WERI-Rb-1 (cell line): ENCODE results near the gene FRMD4A.

Source experiments
- DNase-seq: peaks from one replicate; pipeline ENCODE4 v3.0.0-alpha.2; 2020
- H3K27ac ChIP-seq: fragments of 250-450 bp; sonication (Bioruptor Pico); 2 replicates; pipeline ENCODE4 v1.5.1; 2020; ENCODE audit warnings: mild to moderate bottlenecking, moderate library complexity
- H3K27me3 ChIP-seq: fragments of 250-450 bp; sonication (Bioruptor Pico); 2 replicates; pipeline ENCODE4 v1.5.1; 2021; ENCODE audit warnings: mild to moderate bottlenecking, low read depth, moderate library complexity; ENCODE audit not compliant: insufficient read depth, severe bottlenecking
- H3K36me3 ChIP-seq: fragments of 250-450 bp; sonication (Bioruptor Pico); 2 replicates; pipeline ENCODE4 v1.5.1; 2020; ENCODE audit warnings: mild to moderate bottlenecking, moderate library complexity
- H3K4me3 ChIP-seq: 2 replicates; pipeline ENCODE4 v1.5.1; 2011; ENCODE audit warnings: low read depth, mild to moderate bottlenecking, control low read depth, low read length
- H3K9me3 ChIP-seq: fragments of 250-450 bp; sonication (Bioruptor Pico); 2 replicates; pipeline ENCODE4 v1.5.1; 2021; ENCODE audit warnings: mild to moderate bottlenecking, moderate library complexity; ENCODE audit not compliant: severe bottlenecking
- CTCF ChIP-seq: IDR thresholded peaks from 2 replicates; pipeline ENCODE4 v1.5.1; 2011; ENCODE audit warnings: low read depth, mild to moderate bottlenecking, control low read depth, inconsistent platforms, low read length

Gene FRMD4A

GRCh38 chr10:14336736-14337135 lies 6.0 kb upstream of the FRMD4A start:
- H3K9me3 ChIP-seq, result no peaks in the 10 kb centered on the region
- no peak for TF ChIP-seq CTCF
- no peak overlapping the region for H3K4me3 ChIP-seq
- H3K27me3 ChIP-seq, result no peaks in the 10 kb centered on the region
- no peak for DNase-seq
- no peaks in the 10 kb centered on the region for H3K36me3 ChIP-seq
- H3K27ac ChIP-seq, result no peak overlapping the region

- no peak for DNase-seq
- no peaks in the 10 kb centered on the region for H3K9me3 ChIP-seq
- H3K36me3 ChIP-seq, result no peaks in the 10 kb centered on the region
- H3K27ac ChIP-seq, result no peak overlapping the region
- H3K27me3 ChIP-seq, result no peaks in the 10 kb centered on the region
- TF ChIP-seq CTCF, result no peak
- H3K4me3 ChIP-seq, result no peak overlapping the region
Observed at GRCh38 chr10:14334771-14335170, 4.0 kb upstream of the FRMD4A start.

GRCh38 chr10:14333606-14334005 lies 2.9 kb upstream of the FRMD4A start:
- H3K27ac ChIP-seq, result no peak overlapping the region
- H3K27me3 ChIP-seq, result no peaks in the 10 kb centered on the region
- H3K4me3 ChIP-seq, result no peak overlapping the region
- no peak for DNase-seq
- H3K9me3 ChIP-seq, result no peaks in the 10 kb centered on the region
- TF ChIP-seq CTCF, result no peak
- H3K36me3 ChIP-seq, result no peaks in the 10 kb centered on the region

- Histone ChIP-seq H3K36me3 (no peaks in the 10 kb centered on the region), H3K4me3 (no peak overlapping the region), H3K27ac (no peak overlapping the region), H3K9me3 (no peaks in the 10 kb centered on the region), H3K27me3 (no peaks in the 10 kb centered on the region)
- no peak for TF ChIP-seq CTCF
- DNase-seq, result no peak
Observed at GRCh38 chr10:14332903-14333302, 2.2 kb upstream of the FRMD4A start.

GRCh38 chr10:14329746-14330173 lies 964 bp downstream of the FRMD4A start:
- TF ChIP-seq CTCF, result no peak
- no peaks in the 10 kb centered on the region for H3K9me3 ChIP-seq
- H3K4me3 ChIP-seq, result no peak overlapping the region
- no peaks in the 10 kb centered on the region for H3K27me3 ChIP-seq
- H3K27ac ChIP-seq, result no peak overlapping the region
- H3K36me3 ChIP-seq, result no peaks in the 10 kb centered on the region
- DNase-seq, result no peak

- no peak overlapping the region for H3K4me3 ChIP-seq
- DNase-seq, result no peak
- no peaks in the 10 kb centered on the region for H3K9me3 ChIP-seq
- TF ChIP-seq CTCF, result no peak
- no peak overlapping the region for H3K27ac ChIP-seq
- H3K27me3 ChIP-seq, result no peaks in the 10 kb centered on the region
- no peaks in the 10 kb centered on the region for H3K36me3 ChIP-seq
Observed at GRCh38 chr10:14328881-14329672, 1.6 kb downstream of the FRMD4A start.
